Activated T-cell treated with anti-CD3 and anti-CD28 coated beads for 48 hours (primary cell): Measurements from ENCODE around the gene PYGM.
A peak's percentile ranks its signal among the peaks of the same experiment; 100 is the strongest.

ENCODE experiments used
- DNase-seq: peaks from one replicate; pipeline ENCODE4 v3.0.0-alpha.2; 2020; ENCODE audit warnings: low read depth

Gene PYGM

GRCh38 chr11:64759722-64760719, at the start of gene PYGM:
TSS of gene PYGM (minus strand) at chr11:64759974. CDS start at chr11:64759898, 76 bp downstream.
- DNase-seq: no peak

DNA sequence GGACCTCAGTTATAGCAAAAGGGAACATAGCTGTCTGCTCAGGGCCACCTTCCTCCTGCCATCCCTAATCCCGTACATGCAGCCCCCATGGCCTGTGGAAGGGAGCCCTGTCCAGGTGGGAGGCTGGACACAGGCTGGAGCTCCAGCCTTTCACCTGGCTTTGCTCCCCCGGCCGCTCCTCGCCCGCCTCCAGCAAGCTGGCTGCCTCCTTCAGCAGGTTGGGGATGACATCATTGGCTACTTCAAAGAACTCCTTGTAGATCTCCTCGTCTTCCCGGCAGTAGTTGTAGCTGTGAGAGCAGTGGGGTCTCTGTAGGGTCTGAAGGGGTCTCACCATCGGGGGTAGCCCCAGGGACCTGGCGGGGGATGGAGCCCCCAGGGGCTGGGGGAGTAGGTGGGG, 45.7 kb upstream of the PYGM start:
- no peak for DNase-seq

GRCh38 chr11:64804346-64805210, 44.8 kb upstream of the PYGM start:
- DNase-seq: no peak

DNA sequence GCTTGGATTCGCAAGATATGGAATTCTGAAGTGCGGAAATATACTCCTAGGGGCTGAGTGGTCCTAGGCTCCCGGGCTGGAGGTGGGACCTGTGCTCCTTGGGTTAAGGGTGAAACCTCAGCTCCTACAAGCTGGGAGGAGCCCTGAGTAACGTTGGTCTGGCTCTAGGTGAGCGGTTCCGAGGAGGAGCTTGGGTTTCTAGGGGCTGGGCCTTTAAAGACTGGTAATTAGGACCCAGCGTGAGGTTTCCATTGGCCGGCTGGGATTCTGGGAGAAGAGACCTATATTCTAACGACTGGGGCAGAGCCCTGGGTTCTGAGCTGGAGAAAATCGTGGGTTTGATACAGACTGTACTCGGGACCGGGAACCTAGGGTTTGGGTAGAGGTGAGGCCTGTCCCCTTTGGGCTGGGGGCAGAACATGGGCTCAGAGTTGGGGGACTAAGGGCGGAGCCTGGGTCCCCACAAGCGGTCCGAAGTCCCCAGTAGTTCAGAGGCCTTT, 44.1 kb upstream of the PYGM start:
- no peak for DNase-seq

DNA sequence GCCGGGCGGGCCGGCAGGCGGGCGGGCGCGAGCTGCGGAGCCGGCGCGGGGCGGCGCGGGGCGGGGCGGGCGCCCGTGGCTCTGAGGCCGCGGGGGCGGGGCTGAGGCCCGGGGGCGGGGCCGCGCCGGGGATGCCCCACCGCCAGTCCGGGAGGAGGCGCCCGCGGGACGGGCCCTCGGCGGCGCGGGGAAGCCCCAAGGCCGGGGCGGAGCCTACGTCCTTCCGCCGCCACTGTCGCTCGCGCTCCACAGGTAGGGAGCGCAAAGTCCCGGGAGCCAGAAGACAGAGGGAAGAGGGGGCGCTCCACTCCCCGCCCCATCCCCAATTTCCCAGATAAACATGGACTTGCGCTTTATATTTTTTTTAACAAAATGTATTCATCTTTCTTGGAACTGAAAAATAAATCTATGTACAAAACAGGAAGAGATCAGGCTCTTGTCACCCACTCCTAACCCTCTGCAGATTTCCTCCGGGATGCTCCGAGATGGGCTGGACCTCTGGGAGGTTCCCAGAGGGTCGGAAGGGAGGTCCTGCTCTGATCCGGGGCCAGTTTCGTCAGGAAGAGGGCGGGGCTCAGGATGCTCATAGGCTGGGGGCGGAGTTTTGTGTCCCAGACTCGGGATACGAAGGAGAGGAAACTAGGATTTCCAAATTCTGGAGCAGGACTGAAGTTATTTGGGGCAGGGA, 43.5 kb upstream of the PYGM start, which contains the start of gene MAP4K2:
TSS of gene MAP4K2 (minus strand) at position 57 of the 688 bp plus-strand sequence. CDS start 65 bp downstream, outside the sequence.
- DNase-seq: peak; percentile 89

DNA sequence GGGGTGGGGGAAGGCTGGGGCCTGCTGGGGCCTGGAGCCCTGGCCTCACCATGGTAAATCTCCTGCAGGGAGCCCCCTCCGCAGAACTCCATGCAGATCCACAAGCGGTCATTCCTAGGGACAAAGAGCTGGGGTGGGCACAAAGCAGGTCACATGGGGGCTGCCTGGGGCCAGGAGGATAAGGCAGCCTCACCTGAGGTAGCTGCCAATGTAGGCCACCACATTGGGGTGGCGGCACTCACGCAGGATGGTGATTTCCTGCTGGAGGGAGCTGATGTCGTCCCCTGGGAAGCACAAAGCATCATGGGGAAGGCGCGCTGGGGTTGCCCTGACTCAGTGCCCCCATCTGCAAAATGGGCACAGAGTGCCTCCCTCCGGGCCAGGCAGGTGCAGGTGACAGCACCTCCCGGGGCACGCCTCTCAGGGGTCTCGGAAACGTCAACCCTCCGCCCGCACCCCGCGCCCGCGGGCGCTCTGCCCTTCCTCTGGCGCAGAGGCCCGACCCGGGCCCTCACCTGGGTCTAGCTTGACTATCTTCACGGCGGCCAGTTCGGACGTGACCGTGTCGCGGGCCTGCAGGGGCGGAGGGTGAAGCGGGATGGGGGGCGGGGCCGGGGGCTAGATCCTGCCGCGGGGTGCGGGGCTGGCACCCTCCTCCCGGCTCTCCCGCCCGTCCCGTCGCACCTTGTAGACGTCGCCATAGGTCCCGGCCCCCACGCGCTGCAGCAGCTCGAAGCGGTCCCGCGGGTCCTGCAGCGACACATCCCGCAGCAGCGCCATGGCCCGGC, 42.8 kb upstream of the PYGM start:
- DNase-seq: peak; percentile 37

- DNase-seq: no peak
These were observed 42.0 kb upstream of the PYGM start for GRCh38 chr11:64801561-64802369.

- DNase-seq: no peak
These were observed 41.3 kb upstream of the PYGM start for GRCh38 chr11:64801158-64801464.

DNA sequence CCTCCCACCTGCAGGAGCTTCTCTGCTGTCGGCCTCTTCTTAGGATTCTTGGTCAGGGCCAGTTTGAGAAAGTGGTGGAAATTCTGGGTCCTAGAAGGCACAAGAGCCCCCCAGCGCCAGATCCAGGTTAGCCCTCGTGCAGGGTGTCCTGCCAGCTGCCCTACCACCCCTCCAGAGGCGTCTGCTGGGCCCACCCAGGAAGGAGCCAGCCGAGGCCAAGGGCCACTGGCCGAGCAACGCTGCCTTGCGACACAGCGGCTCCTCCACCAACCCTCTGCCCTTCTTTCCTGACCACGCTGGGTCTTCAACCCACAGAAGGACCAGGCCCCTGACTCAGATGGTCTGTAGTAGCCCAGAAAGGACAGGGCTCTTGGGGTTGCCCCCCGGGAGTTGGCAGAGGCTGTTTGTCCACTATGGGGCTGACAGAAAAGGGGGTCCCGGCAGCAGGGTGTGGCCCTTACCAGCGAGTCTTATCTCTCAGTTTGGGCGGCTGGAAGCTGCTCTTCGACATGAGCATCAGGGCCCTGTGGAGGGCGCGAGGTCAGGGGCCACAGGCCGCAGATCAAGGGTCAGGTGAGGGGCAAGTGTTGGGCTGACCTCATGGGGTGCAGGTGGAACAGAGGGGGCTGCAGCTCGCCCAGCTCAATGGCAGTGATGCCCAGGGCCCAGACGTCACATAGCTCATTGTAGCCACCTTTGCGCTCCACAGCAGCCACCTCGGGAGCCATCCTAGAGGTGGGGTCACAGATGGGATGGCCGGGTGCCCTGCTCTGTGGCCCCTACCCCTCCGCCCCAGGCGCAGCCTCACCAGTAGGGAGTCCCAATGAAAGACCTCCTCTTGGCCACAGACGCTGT, 40.8 kb upstream of the PYGM start:
- DNase-seq: no peak

DNA sequence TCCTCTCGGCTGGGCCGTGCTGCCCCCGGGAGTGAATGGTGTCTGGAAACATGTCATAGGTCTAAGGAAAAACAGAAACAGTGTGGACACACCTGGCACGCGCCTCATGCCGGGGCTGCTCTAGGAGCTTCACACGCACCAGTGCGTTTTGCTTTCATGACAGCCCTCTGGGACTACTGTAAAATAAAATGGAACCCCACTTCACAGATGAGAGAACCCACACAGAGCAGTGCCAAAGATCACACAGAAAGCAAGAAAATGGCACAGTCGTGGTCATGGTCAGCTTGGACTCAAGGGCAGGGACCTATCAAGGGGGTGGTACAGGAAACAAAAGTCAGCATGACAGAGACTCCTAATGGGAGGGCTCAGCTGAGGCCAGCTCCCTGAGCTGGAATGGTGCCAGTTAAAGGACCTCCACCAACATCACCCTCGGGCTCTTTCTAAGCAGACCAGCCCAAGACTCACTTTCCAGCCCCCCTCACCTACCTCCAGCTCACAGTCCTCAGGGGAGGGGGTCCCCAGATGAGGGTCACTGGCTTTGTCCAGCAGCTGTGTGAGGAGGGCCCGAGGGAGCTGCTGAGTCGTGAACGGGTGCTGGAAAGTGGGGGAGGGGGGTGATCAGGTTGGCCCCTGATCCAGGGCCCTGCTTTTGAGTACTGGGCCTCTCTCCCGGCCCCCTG, 40.0 kb upstream of the PYGM start:
- DNase-seq: no peak

DNA sequence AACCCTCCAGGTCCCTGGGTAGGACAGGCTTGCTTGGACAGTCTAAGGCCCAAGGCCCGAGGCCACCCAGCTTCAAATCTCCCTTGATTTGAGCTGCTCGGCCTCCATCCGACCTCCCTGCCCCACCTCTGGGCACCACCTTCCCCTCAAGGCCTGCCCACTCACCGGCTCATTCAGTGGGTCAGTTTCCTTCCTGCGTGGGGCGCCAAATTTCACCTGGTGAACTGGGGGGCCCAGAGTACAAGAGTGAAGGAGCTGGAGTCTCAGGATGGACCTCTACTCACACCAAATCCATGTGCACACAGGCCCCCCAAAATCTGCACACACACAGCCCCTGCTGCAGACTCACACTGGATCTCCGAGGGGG, 39.5 kb upstream of the PYGM start:
- no peak for DNase-seq

- DNase-seq: no peak
These were observed 37.2 kb upstream of the PYGM start for GRCh38 chr11:64796757-64797541.

GRCh38 chr11:64796047-64796756, 36.4 kb upstream of the PYGM start:
- DNase-seq: no peak

DNA sequence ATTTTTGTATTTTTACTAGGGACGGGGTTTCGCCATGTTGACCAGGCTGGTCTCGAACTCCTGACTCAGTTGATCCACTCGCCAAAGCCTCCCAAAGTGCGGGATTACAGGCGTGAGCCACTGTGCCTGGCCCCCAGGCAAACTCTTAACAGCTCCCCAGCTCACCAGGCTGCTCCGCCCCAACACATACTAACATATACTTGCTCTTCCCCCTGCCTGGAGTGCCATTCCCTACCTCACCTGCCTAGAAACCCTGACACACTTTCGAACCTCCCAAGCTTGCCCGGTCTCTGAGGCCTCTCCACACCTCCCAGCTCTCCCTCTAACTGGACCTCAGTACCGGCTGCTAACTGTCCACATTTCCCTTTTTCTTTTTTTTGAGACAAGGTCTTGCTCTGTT, 34.8 kb upstream of the PYGM start:
- DNase-seq: no peak

GRCh38 chr11:64793271-64794160, 33.7 kb upstream of the PYGM start:
- DNase-seq: no peak

GRCh38 chr11:64792482-64792881, 32.7 kb upstream of the PYGM start:
- DNase-seq: no peak
